Ovary (tissue), 9 donors: ENCODE data around the gene CHKB. TPM values are rescaled to one million over a fixed set of nuclear protein-coding genes. Genes with fewer than 3 reads are reported as not detected.

ENCODE experiments used
- DNase-seq, 5 donors: peaks; one replicate each; pipeline ENCODE4 v3.0.0-alpha.2; 2019 to 2020
- H3K27ac ChIP-seq, 2 donors: fragments of 200-600 bp; one replicate each; pipeline versions ENCODE4 v1.5.1 to v1.8.0; 2019 to 2022
- H3K27me3 ChIP-seq: fragments of 200-600 bp; one replicate; pipeline ENCODE4 v1.8.0; 2022
- H3K36me3 ChIP-seq: fragments of 200-600 bp; sonication (generic); one replicate; pipeline ENCODE4 v1.5.1; 2019
- H3K4me1 ChIP-seq: one replicate; pipeline ENCODE4 v1.8.1; 2013; ENCODE audit warnings: mild to moderate bottlenecking, moderate library complexity; ENCODE audit not compliant: insufficient read depth
- H3K4me3 ChIP-seq: fragments of 200-600 bp; sonication (generic); one replicate; pipeline ENCODE4 v1.5.1; 2017
- H3K9me3 ChIP-seq, 2 donors: fragments of 200-600 bp in 1 of 2; sonication (generic) in 1 of 2; one replicate each; pipeline versions ENCODE4 v1.5.1 to v1.8.1; 2013 to 2019; ENCODE audit warnings: mild to moderate bottlenecking in 1 of 2, moderate library complexity in 1 of 2
- EP300 ChIP-seq: sonication (generic); formaldehyde crosslinking; IDR thresholded peaks from one replicate; pipeline ENCODE4 v1.6.1; 2017; ENCODE audit warnings: antibody characterized with exemption
- POLR2A ChIP-seq: fragments of 450-650 bp; IDR thresholded peaks from one replicate; pipeline ENCODE4 v1.6.1; 2017; ENCODE audit warnings: antibody characterized with exemption, mild to moderate bottlenecking, moderate library complexity
- WGBS, 3 donors: extraction: QIAGEN DNeasy Blood & Tissue Kit in 1 of 3; methylation state at CpG; one replicate each; pipeline versions ENCODE4 v1.1.5 to v1.1.7; 2013 to 2017; 5-methylcytosine and 5-hydroxymethylcytosine counted together
- intact Hi-C, 4 donors: fragments of 100-400 bp; cut with DNase I; formaldehyde crosslinking; loops; one replicate each; pipeline versions ENCODE4 v1.11.0 to v1.15.1; 2022 to 2023
- polyA plus RNA-seq, 2 donors: library from polyadenylated mRNA; stranded (reverse); fragments of 200-250 nt in 1 of 2; fragments of 350-450 nt in 1 of 2; fragmentation: Illumina TruSeq in 1 of 2; extraction: RNeasy Lipid Tissue Mini Kit (QIAGEN cat#74804) in 1 of 2; gene quantifications; one replicate each; pipeline ENCODE4 v1.2.3, GENCODE V29; 2013 to 2014
- total RNA-seq, 7 donors: library from RNA; depleted of rRNA in 2 of 7; stranded (reverse); fragments of >200 nt in 2 of 7; fragmentation: NEBNext Ultra II Directional in 3 of 7; extraction: Animal tissue kit (Norgen Biotek cat#: 25700) in 3 of 7; gene quantifications; one replicate each; pipeline versions ENCODE4 v1.1.0 to v1.2.4, GENCODE V29; 2016 to 2023
- TF ChIP-seq, protein P1 (sequence below), 3 donors: fragments of 450-650 bp in 2 of 3; fragments of 200-600 bp in 1 of 3; IDR thresholded peaks; one replicate each; pipeline versions ENCODE4 v1.5.1 to v1.8.0; 2016 to 2022; ENCODE audit warnings: antibody characterized with exemption in 3 of 3, mild to moderate bottlenecking in 1 of 3
- donor health status: DM: no; HTN: no; CAD: no; lungs with moderate emphysema.
- donor health status: DM: no; HTN: no; CAD: no.
- donor health status: Bipolar disorder and iron deficiency.
- donor health status: DM: yes; HTN: yes; CAD: no.
- donor health status: DM: no; HTN: no; CAD: no.
- donor health status: DM: yes; HTN: yes; CAD: no.

Gene CHKB
- total and polyA plus RNA-seq, 9 donors = 34.9 to 73.2 (median 47.9) TPM

DNA sequence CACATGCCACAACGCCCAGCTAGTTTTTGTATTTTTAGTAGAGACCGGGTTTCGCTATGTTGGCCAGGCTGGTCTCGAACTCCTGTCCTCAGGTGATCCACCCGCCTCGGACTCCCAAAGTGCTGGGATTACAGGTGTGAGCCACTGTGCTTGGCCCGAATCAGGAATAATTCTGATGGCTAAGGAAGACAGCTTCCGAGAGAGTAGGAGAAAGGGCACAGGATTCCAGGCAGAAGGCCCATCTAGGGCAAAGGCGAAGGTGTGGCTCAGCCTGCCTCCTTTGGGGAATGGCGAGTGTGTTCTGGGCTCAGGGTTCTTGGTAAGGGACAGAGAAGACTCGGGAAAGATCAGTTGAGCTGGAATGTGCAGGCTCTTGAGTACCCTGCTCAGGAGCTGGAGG lies 18.4 kb downstream of the CHKB start:
- H3K4me3 ChIP-seq = no peak overlapping the region
- TF ChIP-seq, protein P1, sequence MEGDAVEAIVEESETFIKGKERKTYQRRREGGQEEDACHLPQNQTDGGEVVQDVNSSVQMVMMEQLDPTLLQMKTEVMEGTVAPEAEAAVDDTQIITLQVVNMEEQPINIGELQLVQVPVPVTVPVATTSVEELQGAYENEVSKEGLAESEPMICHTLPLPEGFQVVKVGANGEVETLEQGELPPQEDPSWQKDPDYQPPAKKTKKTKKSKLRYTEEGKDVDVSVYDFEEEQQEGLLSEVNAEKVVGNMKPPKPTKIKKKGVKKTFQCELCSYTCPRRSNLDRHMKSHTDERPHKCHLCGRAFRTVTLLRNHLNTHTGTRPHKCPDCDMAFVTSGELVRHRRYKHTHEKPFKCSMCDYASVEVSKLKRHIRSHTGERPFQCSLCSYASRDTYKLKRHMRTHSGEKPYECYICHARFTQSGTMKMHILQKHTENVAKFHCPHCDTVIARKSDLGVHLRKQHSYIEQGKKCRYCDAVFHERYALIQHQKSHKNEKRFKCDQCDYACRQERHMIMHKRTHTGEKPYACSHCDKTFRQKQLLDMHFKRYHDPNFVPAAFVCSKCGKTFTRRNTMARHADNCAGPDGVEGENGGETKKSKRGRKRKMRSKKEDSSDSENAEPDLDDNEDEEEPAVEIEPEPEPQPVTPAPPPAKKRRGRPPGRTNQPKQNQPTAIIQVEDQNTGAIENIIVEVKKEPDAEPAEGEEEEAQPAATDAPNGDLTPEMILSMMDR (IDR thresholded peaks at IDR 0.05) = no peak
- TF ChIP-seq EP300 = no peak
- TF ChIP-seq POLR2A = no peak
- H3K4me1 ChIP-seq = peaks cover 5% of the 10 kb centered on the region
- WGBS, 3 donors = 75 to 88% (median 87%) methylated on average over 11 of the region's 11 CpGs
- H3K27ac ChIP-seq = no peak overlapping the region
- H3K36me3 ChIP-seq = no peaks in the 10 kb centered on the region
- intact Hi-C loops = no loop called here
- no peaks in the 10 kb centered on the region for H3K27me3 ChIP-seq
- DNase-seq = no peak
- H3K9me3 ChIP-seq = no peaks in the 10 kb centered on the region

DNA sequence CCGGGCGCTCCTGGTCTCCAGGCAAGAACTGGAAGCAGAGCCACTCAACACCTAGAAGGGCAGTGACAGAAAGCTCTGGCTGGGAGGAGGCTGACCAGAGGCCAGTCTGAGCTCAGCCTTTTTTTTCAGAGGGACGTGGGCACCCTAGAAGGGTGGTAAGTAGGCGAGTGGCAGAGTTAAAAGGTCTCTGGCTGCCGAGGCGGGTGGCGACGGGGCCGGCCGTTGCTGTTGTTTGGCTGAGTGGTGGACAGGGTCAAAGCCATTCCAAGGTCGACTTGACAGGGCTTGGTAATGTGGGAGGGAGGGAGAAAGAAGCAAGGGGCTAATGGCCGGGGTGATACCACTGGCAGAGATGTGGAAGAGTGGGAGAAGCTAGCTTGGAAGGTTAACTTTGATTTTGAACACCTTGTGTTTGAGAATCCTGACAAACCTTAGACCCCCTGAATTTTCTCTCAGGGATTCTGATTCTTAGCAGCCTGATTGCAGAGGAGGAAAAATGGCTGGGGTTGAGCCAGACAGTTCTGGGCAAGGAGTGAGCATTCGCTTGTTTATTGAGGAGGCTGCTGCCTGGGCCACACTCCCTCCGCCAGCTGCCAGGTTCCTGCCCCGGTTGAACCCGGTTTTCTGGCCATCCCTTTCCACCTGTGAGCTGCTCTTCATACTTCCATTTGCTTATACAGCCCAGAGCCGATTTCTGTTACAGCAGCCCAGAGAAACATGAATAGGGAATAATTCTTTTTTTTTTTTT lies 19.1 kb downstream of the CHKB start:
- Histone ChIP-seq H3K36me3 (no peaks in the 10 kb centered on the region), H3K9me3 (no peaks in the 10 kb centered on the region), H3K4me1 (peaks cover 5% of the 10 kb centered on the region), H3K27ac (no peak overlapping the region), H3K27me3 (no peaks in the 10 kb centered on the region), H3K4me3 (peak overlapping the region; percentile 29)
- 10 to 17% (median 13%) methylated on average over 17 of the region's 17 CpGs for WGBS, 3 donors
- no peak for DNase-seq
- TF ChIP-seq EP300 (no peak), POLR2A (no peak)
- TF ChIP-seq, protein P1 (IDR thresholded peaks at IDR 0.05) = no peak
- intact Hi-C loops = no loop called here

DNA sequence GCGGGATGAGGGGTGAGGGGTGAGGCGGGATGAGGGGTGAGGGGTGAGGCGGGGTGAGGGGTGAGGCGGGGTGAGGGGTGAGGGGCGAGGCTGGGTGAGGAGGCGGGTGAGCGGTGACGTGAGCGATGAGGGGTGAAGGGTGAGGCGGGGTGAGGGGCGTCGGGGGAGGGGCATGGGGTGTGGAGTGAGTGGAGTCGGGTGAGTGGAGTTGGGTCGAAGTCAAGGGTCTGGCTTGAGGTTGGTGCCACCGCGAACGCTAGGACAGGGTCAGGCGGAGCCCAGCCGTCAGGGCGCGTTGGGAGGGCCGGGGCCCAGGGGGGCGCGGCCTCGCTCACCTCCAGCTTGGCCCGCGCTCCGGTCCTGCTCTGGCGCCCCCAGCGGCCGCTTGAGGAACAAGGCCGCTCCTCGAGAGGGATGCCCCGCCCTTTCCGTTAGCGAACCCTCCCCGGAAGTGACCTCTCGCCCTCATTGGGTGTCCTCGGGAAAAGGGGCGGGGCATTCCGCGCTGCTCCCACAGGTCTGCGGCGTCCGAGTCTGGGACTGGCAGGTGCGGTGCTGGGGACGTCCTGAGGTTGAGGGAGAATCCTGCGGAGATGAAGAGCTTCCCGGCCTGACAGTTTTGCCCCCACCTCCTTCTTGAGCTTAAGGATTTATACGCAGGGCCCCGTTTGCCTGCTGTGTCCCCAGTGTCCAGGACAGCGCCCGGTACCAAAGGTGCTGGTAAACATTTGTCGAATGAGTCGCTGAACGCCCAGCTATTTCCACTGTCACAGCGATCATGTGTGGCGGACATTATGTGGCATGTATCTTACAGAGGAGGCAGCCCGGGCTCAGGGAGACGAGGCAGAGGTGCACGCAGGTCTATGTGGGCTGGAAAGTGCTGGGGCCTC lies 19.9 kb downstream of the CHKB start, which contains the start of gene SYCE3:
Gene SYCE3, minus strand, starts transcription at position 397 of the 890 bp plus-strand sequence. CDS start 6,514 bp downstream, outside the sequence.
- intact Hi-C loops = no loop called here
- H3K27ac ChIP-seq = no peak within 1 kb of the TSS

More for the DNA sequence above, 19.9 kb downstream of the CHKB start, which contains the start of gene SYCE3:
- H3K36me3 ChIP-seq = no peaks in the 10 kb centered on the region
- DNase-seq = peak; percentile 95 to 97 (median 96)
- peaks cover 5% of the 10 kb centered on the region for H3K4me1 ChIP-seq
- WGBS, 3 donors = 2 to 6% (median 5%) methylated on average over 54 to 61 of the region's 61 CpGs
- H3K9me3 ChIP-seq = no peaks in the 10 kb centered on the region
- H3K4me3 ChIP-seq = peak within 1 kb of the TSS; percentile 29
- no peak for TF ChIP-seq EP300
- TF ChIP-seq, protein P1 (IDR thresholded peaks at IDR 0.05) = peak; percentile 92 to 99 (median 95)
- no peak for TF ChIP-seq POLR2A
- no peaks in the 10 kb centered on the region for H3K27me3 ChIP-seq
